ENCODE measurements around the gene HES2. TPM values are rescaled to one million over a fixed set of nuclear protein-coding genes. Genes with fewer than 3 reads are reported as not detected.

HES2 gene, protein sequence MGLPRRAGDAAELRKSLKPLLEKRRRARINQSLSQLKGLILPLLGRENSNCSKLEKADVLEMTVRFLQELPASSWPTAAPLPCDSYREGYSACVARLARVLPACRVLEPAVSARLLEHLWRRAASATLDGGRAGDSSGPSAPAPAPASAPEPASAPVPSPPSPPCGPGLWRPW
- polyA plus RNA-seq (2011; rRNA removed), result 1.8 and 2.0 TPM in 2 replicates
- polyA plus RNA-seq (2012; cell fraction: cytosol; rRNA removed), result 2.0 and 2.2 TPM in 2 replicates
- 1.4 and 1.6 TPM in 2 replicates for polyA plus RNA-seq (2012; cell fraction: nucleus; rRNA removed)
- polyA plus RNA-seq (2017; fragmentation: RNase III; extraction: RNeasy Plus Mini Kit Qiagen cat#74134 plus additional on column Dnase treatment), result 0.75 to 1.3 TPM (median 0.79 TPM) in 3 replicates
- polyA minus RNA-seq (2011; rRNA and poly(A)+ RNA removed), result 0.54 and 0.87 TPM in 2 replicates

GRCh38 chr1:6419804-6420453, at the start of gene HES2:
HES2 (minus strand) TSS chr1:6419919; CDS start chr1:6419820, 99 bp downstream.
- ATAC-seq (peak; percentile 36 to 59; a peak in 4 of 6 replicates), DNase-seq (ENCODE audit: low read depth in 1 of 2, low spot score in 1 of 2) (no peak), FAIRE-seq (no peak)
- Histone ChIP-seq H3K4me2 (peak within 1 kb of the TSS; percentile 98), H3K4me1 (peaks cover 27% of the 10 kb centered on the region), H3K27ac (peak within 1 kb of the TSS; percentile 57 to 82; a peak in 5 of 6 replicates), H3K9me3 (no peaks in the 10 kb centered on the region), H3K4me3 (peak within 1 kb of the TSS; percentile 52)
- no CpG with 5 or more reads among the region's 62 CpGs for WGBS (ENCODE audit: missing lambda C conversion rate)
- peak; percentile 47 for TF ChIP-seq POLR2A (IDR thresholded peaks at IDR 0.05; ENCODE audit: low read length)
- TF ChIP-seq BHLHE40 (IDR thresholded peaks at IDR 0.05; ENCODE audit: low read depth, low read length), result no peak
- CTCF ChIA-PET, result interaction anchor here (0.6 to 6.8 kb wide), 9 partner anchors 10 to 238 kb away, joined by 3 to 96 read pairs (median 4); no protein-coding TSS in a partner anchor
- POLR2A ChIA-PET, result no interaction called here

DNA sequence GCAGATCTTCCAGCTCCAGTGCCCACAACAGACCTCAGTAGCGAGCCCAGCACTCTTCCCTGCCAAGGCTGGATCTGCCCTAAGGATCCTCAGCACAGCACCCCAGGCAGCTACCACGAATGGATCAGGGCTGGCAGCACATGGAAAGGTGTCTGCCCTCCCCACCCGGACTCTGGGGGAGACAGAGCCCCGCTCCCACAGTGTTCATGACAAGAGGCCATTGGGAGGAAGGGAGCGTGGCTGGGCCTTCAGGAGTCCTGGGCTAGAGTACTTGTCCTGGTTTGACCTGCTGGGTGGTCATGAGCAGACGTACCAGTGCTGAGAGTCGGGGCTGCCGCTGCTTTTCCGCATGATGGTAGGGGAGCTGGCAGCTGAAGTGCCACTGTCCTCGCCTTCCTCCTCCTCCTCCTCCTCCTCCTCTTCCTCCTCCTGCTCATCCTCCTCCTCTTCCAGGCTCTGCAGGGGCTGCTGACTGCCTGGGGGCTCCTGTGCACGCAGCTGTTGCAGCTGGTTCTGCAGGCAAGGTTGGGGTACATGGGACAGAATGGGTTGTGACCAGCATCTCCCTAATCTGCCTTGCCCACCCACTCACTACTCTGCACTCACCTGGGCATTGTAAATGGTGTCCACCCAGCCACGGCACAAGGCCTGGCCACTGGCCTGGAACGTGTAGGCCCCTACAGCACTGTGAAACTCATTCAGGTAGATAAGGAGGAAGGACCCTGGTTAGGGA, 49.2 kb upstream of the HES2 start:
- Histone ChIP-seq H3K27ac (no peak overlapping the region), H3K4me2 (no peak overlapping the region), H3K9me3 (no peaks in the 10 kb centered on the region), H3K4me3 (no peak overlapping the region), H3K4me1 (no peaks in the 10 kb centered on the region; the same call in 2 of the 3 replicates)
- TF ChIP-seq FOXS1 (CRISPR knock-in tag; IDR thresholded peaks at IDR 0.05) (no peak), ATOH8 (CRISPR knock-in tag; IDR thresholded peaks at IDR 0.05; ENCODE audit: low read depth) (no peak), SMC3 (IDR thresholded peaks at IDR 0.05) (no peak), TFCP2L1 (CRISPR knock-in tag; IDR thresholded peaks at IDR 0.05) (no peak), RCOR1 (IDR thresholded peaks at IDR 0.05; ENCODE audit: low read depth, low read length) (no peak), KDM1A (IDR thresholded peaks at IDR 0.05; ENCODE audit: low read depth) (no peak), ZNF302 (CRISPR knock-in tag; IDR thresholded peaks at IDR 0.05) (no peak), ELK1 (IDR thresholded peaks at IDR 0.05; ENCODE audit: low read depth, low read length) (no peak)
- TF ChIP-seq, protein P1, sequence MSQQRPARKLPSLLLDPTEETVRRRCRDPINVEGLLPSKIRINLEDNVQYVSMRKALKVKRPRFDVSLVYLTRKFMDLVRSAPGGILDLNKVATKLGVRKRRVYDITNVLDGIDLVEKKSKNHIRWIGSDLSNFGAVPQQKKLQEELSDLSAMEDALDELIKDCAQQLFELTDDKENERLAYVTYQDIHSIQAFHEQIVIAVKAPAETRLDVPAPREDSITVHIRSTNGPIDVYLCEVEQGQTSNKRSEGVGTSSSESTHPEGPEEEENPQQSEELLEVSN (IDR thresholded peaks at IDR 0.05; ENCODE audit: borderline replicate concordance, low read depth), result no peak
- ATAC-seq (no peak), DNase-seq (ENCODE audit: low read depth in 1 of 2, low spot score in 1 of 2) (no peak), FAIRE-seq (no peak)
- ChIA-PET CTCF (interaction anchor here (1.0 to 3.2 kb wide), 3 partner anchors 17 to 21 kb away, joined by 3 to 11 read pairs (median 8); no protein-coding TSS in a partner anchor), POLR2A (no interaction called here)
- WGBS (ENCODE audit: missing lambda C conversion rate), result 85% methylated on average over 10 of the region's 13 CpGs

- Histone ChIP-seq H3K9me3 (no peaks in the 10 kb centered on the region), H3K4me2 (no peak overlapping the region), H3K4me3 (no peak overlapping the region), H3K27ac (no peak overlapping the region), H3K4me1 (no peaks in the 10 kb centered on the region; the same call in 2 of the 3 replicates)
- CTCF ChIA-PET, result interaction anchor here (0.8 to 3.2 kb wide), 5 partner anchors 9 to 30 kb away, joined by 3 to 11 read pairs (median 5); no protein-coding TSS in a partner anchor
- no peak for FAIRE-seq
- WGBS (ENCODE audit: missing lambda C conversion rate), result 75% methylated on average over 12 of the region's 30 CpGs
- no peak for ATAC-seq
- POLR2A ChIA-PET, result no interaction called here
- no peak for DNase-seq (ENCODE audit: low read depth in 1 of 2, low spot score in 1 of 2)
- TF ChIP-seq ZFP36 (IDR thresholded peaks at IDR 0.05; ENCODE audit: borderline replicate concordance, partially characterized antibody) (no peak), FOXS1 (CRISPR knock-in tag; IDR thresholded peaks at IDR 0.05) (no peak), CTCF (IDR thresholded peaks at IDR 0.05) (no peak), ZC3H11A (IDR thresholded peaks at IDR 0.05) (no peak), TFCP2L1 (CRISPR knock-in tag; IDR thresholded peaks at IDR 0.05) (no peak), PBX3 (IDR thresholded peaks at IDR 0.05) (no peak)
- TF ChIP-seq, protein P1 (IDR thresholded peaks at IDR 0.05; ENCODE audit: borderline replicate concordance, low read depth), result no peak
These were observed 48.3 kb upstream of the HES2 start for GRCh38 chr1:6467744-6468688.

Data from A549 (cell line).